Measurements from ENCODE around the gene BFSP1.

BFSP1 gene

GRCh38 chr20:17497821-17498580 lies 33.2 kb downstream of the BFSP1 start:
- no peak for DNase-seq

DNA sequence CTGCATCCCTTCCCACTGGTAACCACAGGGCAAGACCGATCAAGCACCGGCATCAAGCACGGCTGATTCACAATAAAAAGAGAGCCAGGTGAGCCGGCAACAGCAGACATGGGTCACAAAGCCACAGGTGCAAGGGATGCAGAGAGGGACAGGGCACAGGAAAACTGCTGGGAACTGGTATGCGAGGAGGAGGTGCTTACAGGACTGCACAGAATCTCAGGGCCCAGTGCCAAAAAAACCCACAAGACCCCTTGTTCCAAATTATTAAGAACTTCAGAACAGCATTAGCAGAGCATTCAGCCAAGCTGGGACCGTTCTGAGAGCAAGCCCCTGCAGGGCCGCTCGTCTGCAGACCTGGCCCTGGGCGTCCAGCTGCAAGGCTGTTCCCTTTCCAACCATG lies 35.4 kb downstream of the BFSP1 start:
- no peak for DNase-seq

GRCh38 chr20:17494201-17494600 lies 37.0 kb downstream of the BFSP1 start:
- no peak for DNase-seq

DNA sequence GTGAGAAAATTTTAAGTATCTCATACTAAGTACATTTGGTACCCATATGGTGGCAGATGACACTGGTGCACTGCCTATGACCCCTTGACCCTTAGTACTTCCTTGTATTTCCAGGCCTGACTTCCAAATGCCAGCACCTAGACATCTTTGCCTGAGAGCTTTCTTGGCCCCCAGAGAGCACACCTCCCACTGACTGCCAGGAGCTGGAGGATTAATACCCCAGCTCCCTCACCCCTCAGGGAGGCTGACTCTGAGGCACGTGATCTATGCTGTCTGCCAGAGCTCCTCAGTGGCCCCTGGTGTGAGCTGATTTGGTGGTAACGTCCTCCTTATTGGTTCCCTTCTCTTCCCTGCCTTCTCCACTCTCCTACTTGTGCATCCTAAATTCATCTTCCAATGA lies 38.0 kb downstream of the BFSP1 start:
- DNase-seq = no peak

DNA sequence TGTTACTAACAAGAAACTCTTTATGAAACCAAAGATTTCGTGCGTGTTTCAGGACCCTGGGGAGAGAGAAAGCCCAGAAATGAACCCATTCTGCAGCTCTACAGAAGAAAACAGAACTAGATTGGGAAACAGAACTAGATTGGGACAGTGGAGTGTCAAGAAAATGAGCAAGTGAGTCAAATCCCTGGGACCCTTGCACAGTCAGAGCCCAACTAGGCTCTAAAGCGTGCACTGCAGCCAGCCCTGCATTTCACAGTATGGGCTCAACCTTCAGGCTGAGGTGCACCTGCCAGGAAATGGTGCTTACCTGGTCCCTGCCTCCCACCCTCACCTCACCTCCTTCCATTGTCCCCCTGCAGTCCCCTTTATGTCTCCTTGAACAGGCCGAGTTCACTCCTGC lies 39.7 kb downstream of the BFSP1 start:
- no peak for DNase-seq

DNA sequence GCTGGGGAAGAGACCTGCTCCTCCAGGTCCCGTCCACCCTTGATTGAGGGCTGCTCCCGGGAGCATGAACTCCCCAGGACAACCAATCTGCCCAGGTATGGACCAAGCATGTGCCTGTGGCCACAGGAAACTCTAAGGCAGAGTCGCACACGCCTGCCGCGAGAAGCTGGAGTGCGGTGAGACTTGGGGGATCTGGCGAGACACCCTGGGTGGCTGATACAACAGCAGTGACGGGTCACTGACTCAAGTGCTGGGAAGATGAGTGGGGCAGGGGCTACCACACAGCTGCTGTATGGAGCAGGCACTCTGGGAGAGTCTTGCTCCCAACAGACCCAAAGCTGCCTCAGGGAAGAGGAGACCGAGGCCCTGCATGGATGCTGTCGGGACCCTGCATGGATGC lies 40.1 kb downstream of the BFSP1 start:
- DNase-seq = no peak

GRCh38 chr20:17490501-17490900 lies 40.7 kb downstream of the BFSP1 start:
- no peak for DNase-seq

- DNase-seq = no peak
Measured at GRCh38 chr20:17488916-17489600, 42.1 kb downstream of the BFSP1 start.

DNA sequence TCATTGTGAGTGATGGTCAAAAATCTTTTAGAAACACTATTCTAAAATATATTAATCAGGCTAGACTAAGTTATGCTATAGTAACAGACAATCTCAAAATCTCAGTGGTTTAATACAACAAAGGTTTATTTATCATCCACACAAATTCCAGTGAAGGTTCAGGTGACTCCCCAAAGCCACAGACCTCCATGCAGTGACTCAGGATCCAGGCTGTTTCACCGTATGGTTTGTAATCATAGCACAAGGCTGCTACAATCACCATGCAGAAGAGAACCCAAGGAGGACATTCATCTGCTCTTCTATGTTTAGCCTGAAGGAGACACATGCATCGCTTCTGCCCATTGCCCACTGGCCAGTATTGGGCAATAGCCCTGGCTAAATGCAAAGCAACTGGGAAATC lies 46.2 kb downstream of the BFSP1 start:
- no peak for DNase-seq

GRCh38 chr20:17482536-17482935 lies 48.6 kb downstream of the BFSP1 start:
- no peak for DNase-seq

DNA sequence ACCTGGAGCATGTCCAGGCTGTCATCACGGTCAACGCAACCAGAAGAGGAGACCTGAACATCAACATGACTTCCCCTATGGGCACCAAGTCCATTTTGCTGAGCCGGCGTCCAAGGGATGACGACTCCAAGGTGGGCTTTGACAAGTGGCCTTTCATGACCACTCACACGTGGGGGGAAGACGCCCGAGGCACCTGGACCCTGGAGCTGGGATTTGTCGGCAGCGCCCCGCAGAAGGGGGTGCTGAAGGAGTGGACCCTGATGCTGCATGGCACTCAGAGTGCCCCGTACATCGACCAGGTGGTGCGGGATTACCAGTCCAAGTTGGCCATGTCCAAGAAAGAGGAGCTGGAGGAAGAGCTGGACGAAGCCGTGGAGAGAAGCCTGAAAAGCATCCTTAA lies 49.5 kb downstream of the BFSP1 start:
- DNase-seq = no peak

- DNase-seq = no peak
Measured at GRCh38 chr20:17480696-17481095, 50.5 kb downstream of the BFSP1 start.

DNA sequence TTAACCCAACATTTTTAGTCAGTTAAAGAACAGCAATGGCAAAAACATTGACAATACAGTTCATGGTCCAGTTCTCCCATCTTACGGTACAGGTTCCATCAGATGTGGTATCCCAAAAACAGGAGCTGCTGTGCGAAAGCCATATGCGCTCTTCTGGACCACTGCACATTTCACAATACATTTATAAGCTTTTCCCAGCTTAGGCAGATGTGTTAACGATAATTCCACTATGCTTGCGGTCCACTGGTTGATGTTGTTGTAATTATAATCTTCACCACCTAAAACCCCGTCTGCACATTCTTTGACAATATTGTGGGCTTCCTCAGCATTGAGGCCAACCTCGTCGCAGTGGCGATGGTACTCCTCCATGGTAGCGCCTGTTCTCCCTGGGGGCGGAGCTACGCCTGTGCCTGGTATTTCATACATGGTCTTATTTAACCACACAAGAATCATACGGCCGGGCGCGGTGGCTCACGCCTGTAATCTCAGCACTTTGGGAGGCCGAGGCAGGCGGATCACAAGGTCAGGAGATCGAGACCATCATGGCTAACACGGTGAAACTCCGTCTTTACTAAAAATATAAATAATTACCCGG lies 52.0 kb downstream of the BFSP1 start:
- DNase-seq = no peak

DNA sequence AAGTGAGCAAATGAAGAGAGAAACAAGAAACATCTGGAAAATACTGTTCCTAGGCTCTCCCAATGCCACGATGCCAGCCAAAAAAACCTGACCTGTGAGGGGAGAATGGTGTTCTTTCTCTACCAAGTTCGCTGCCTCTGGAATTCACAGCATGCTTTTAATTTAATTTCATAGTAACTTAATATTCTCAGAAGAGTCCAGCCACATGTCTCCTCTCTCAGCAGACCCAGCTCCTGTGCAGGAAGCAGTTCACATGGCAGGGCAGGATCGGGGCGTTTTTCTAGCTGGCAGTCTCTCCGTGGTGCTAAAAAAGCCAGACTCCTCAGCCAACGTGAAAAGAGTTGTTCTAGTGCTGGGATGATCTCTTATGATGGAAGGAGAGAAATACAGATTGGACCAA lies 57.5 kb downstream of the BFSP1 start:
- DNase-seq = no peak

DNA sequence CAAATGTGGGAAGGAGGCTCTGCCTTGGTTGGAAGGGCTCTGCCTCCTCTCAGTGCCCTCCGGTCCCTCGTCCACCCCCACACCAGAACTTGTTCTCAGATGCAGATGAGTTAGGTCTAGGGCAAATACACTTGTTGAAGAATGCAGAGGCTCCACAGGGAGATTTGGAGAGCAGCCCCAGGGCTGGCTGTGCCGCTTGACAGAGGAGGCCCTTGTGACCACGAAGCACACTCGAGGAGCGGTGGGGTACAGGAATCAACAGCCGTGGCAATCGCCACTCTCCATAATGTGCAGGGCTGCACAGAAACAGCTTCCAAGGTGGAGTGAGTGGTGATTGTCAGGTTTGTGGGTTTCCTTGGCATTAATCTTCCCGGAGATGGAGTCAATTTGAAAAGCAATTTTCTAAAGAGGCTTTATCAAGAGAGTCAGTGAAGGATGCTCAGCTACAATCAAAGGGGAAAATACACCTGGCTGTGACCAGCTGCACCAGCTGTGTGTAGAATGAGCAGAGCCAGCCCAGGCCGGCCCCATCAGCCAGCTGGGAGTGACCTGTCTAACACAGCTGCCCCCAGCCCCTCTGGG lies 59.5 kb downstream of the BFSP1 start:
- DNase-seq = no peak

- DNase-seq = no peak
Measured at GRCh38 chr20:17470973-17471372, 60.2 kb downstream of the BFSP1 start.

DNA sequence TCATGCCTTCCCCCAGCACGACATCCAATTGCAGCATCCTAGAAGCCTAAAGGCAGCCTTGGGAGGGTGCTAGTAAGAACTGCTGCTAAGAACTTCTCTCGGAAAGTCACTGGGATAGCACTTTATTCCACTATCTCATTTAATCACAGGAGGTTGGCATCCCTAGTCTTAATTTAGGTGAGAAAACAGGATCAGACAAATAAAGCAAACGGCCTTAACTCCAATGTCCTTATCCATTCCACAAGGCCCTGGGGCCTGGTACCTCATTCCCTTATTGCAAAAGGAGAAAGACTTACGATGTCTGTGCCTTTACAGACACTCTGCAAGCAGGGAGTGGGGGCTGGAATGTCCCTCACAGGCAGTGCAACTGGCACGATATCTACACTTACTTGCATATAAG lies 60.7 kb downstream of the BFSP1 start:
- no peak for DNase-seq

DNA sequence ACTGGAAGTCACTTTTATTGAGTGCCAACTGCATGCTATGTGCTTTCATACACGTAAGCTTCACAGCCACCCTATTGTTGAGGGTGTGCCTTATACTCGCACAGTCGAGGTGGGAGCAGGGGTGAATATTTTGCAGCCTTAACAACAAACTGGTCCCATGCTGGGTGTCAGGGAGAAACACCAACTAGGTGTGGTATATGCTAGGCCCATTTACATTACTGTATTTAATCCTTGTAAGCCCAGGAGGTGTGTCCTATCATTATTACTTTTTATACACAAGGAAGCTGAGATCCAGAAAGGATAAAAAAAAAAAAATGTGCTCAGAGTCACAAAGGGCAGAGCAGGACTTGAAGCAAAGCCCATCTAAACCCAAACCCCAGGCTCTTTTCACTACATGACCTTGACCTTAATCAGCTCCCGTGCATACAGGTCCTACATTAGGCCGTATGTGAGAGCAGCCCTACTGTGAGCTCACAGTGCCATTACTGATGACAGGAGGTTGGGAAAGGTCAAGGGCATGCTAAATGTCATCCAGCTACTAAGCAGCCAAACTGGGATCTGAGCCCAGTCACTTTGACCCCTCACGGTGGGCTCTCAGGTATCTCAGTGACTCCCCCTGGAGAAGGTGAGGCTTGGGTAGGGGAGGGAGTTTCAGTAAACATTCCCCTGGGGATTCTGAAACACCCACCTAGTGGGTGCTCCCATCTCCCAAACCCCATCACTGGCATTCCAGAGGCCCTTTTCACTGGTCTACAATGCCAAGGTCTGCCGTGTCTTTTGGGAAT lies 61.7 kb downstream of the BFSP1 start:
- no peak for DNase-seq

DNA sequence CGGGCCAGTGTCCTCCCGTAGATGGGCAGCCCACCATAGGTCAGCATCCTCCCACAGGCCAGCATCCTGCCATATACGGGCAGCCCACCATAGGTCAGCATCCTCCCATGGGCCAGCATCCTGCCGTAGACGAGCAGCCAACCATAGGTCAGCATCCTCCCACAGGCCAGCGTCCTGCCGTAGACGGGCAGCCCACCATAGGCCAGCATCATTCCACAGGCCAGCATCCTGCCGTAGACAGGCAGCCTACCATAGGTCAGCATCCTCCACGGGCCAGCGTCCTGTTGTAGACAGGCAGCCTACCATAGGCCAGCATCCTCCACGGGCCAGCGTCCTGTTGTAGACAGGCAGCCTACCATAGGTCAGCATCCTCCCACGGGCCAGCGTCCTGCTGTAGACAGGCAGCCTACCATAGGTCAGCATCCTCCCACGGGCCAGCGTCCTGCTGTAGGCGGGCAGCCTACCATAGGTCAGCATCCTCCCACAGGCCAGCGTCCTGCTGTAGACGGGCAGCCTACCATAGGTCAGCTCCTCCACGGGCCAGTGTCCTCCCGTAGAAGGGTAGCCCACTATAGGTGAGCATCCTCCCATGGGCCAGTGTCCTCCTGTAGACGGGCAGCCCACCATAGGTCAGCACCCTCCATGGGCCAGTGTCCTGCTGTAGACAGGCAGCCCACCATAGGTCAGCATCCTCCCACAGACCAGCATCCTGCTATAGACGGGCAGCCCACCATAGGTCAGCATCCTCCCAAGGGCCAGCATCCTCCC lies 62.9 kb downstream of the BFSP1 start:
- no peak for DNase-seq

- DNase-seq = no peak
Measured at GRCh38 chr20:17467120-17467655, 64.0 kb downstream of the BFSP1 start.

GRCh38 chr20:17466641-17467040 lies 64.5 kb downstream of the BFSP1 start:
- no peak for DNase-seq

DNA sequence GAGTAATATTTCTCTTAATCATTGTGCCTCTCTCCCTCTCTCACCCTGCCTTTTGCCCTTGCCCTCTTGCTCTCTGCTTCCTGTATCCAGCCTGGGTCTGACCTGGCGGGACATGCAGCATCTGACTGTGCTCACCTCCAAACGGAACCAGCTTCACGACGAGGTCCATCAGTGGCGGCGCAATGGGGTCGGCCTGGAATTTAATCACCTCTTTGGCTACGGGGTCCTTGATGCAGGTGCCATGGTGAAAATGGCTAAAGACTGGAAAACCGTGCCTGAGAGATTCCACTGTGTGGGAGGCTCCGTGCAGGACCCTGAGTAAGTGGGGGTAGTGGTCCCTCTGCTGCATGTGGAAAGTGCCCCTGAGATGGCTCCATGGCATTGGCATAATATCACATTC lies 65.9 kb downstream of the BFSP1 start:
- no peak for DNase-seq
